ENCODE results near the gene CALN1. TPM values are rescaled to one million over a fixed set of nuclear protein-coding genes. Genes with fewer than 3 reads are reported as not detected.

CALN1 gene
- total RNA-seq, 1 experiment from 2014 or later, result not detected

DNA sequence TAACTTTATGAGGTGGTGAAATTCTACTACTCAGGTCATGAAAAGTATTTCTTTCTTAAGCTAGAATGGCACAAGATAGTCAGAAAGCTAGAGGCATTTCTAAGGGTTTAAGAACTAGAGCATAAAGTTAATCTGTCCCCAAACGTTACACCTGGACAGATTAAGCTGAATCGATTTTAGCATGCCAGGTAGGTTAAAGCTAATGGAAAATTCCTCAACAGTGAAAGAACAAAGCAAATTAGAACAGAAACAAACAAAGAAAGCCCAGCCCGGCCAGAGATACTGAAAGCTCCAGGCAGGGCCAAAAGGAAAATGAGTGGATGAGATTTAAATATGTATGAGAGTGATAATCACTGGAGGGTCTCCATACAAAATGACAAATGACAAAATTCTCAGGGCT, 293.8 kb downstream of the CALN1 start:
- no peaks in the 10 kb centered on the region for H3K27me3 ChIP-seq
- H3K4me3 ChIP-seq, result no peak overlapping the region
- H3K36me3 ChIP-seq, result no peaks in the 10 kb centered on the region
- no peaks in the 10 kb centered on the region for H3K9me3 ChIP-seq
- DNase-seq, result no peak

DNA sequence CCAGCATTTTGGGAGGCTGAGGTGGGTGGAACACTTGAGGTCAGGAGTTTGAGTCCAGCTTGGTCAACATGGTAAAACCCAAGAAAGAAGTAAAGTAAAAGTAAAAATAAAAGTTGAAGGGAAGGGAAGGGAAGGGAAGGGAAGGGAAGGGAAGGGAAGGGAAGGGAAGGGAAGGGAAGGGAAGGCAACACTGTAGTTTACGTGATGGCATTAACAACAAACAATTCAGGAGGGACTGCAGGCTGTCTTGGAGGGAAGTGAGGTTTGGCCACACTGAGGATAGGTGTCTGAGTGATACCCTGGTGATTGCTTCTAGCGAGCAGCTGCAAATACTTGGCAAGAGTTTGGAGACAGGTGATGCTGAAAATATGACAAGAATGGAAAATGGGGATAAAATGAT, 298.0 kb downstream of the CALN1 start:
- DNase-seq, result no peak
- H3K9me3 ChIP-seq, result no peaks in the 10 kb centered on the region

DNA sequence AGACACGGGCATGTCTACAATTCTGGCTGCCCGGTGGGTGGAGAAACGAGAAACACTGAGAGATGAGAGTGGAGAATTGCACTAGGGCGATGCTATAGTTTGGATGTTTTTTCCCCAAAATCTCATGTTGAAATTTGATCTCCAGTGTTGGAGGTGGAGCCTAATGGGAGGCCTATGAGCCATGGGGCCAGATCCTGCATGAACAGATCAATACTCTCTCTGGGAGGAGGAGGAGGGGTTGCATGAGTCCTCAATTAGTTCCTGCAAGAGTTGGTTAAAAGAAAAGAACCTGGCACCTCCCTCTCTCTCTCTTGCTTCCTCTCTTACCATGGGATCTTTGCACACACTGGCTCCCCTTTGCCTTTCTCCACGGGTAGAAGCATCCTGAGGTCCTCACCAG, 299.1 kb downstream of the CALN1 start:
- H3K36me3 ChIP-seq, result no peaks in the 10 kb centered on the region
- no peaks in the 10 kb centered on the region for H3K9me3 ChIP-seq
- H3K27me3 ChIP-seq, result no peaks in the 10 kb centered on the region
- DNase-seq, result no peak
- H3K4me3 ChIP-seq, result no peak overlapping the region

More for the DNA sequence above, 298.0 kb downstream of the CALN1 start:
- Histone ChIP-seq H3K27me3 (no peaks in the 10 kb centered on the region), H3K36me3 (no peaks in the 10 kb centered on the region), H3K4me3 (no peak overlapping the region)

DNA sequence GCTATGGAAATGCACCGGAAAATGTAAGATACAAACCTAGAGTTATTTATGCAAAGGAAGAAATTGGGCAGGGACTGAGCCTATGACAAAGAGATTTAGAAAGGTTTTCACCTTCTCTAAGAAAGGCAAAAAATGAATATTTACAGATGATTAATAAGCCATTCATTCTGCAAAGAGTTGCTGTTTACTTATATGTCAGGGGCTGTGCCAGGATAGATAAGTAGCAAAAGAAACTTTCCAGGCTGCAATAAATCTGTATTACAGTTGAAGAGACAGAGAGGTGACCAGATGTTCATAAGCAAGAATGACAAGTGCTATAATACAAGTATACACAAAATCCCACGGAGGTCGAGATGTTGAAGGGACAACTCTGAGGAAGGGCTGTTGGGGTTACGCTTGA, 299.6 kb downstream of the CALN1 start:
- Histone ChIP-seq H3K36me3 (no peaks in the 10 kb centered on the region), H3K27me3 (no peaks in the 10 kb centered on the region), H3K9me3 (no peaks in the 10 kb centered on the region), H3K4me3 (no peak overlapping the region)
- DNase-seq, result no peak

DNA sequence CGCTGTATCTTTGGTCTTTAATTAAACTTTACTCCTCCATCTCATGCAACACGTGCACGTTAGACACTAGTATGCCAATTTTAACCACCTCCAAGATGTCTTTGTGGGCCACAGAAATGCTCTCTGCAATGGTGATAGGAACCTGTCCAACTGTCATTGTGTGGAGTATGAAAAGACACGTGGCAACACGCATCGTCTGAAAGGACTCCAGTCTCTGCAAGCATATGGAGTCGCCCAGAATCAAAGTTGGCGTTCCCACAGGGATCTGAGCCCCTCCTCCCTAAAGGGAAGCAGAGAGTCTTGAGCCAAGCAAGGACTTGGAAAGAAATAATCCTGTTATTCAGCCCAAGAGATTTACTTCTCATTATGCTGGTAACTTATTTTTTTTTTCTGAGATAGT, 301.1 kb downstream of the CALN1 start:
- Histone ChIP-seq H3K4me3 (no peak overlapping the region), H3K36me3 (no peaks in the 10 kb centered on the region), H3K27me3 (no peaks in the 10 kb centered on the region), H3K9me3 (no peaks in the 10 kb centered on the region)
- DNase-seq, result no peak

DNA sequence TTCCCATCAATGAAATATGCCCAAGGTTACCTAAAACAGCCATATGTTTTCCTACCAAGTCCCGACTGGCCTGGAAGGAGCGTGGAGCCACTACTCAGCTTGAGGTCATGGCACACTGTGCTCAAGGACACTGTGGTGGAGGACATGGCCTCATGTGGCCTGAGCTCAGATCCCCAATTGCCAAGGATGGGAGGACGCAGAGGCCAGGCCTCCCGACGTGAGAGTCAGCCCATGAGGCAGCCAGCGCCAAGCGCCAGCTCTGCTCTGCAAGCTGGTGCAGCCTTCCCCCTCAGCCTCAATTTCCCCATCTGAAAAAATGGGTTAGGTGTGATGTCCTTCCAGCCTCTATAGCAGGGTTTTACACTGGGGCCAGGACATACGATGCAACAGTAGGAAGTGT, 302.6 kb downstream of the CALN1 start:
- Histone ChIP-seq H3K36me3 (no peaks in the 10 kb centered on the region), H3K9me3 (no peaks in the 10 kb centered on the region), H3K27me3 (no peaks in the 10 kb centered on the region), H3K4me3 (no peak overlapping the region)
- no peak for DNase-seq

DNA sequence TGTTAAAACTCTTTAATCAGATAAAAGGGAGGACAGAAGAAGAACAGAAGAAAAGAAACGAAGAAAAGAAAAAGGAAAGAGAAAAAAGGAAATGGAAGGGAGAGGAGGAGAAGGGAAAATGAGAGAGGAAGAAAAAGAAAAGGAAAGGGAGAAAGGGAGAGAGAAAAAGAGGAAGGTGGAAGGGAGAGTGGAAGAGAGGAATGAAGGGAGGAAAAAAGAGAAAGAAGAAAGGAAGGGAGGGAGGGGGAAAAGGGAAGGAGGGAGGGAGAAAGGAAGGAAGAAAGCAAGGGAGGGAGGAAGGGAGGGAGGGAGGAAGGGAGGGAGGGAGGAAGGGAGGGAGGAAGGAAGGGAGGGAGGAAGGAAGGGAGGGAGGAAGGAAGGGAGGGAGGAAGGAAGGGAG, 305.7 kb downstream of the CALN1 start:
- no peak overlapping the region for H3K4me3 ChIP-seq
- H3K27me3 ChIP-seq, result no peaks in the 10 kb centered on the region
- H3K36me3 ChIP-seq, result no peaks in the 10 kb centered on the region
- H3K9me3 ChIP-seq, result no peaks in the 10 kb centered on the region
- no peak for DNase-seq

DNA sequence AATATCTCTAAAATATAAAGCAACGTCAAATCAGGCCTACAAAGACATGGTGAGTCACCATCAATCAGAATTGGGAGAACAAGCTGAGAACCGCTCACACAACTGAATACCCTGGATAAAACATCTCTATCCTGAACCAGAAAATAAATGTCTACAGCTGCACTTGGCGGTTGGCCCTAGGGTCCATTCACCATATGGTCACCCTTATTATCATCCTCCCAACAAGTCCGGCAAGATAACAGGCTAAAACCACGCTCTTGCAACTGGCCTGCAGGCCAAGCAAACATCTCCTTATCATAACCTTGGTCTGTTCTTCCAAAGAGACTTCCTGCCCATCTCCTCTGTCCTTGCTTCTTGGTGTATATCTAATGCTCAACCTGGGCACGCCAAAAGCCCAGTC, 310.7 kb downstream of the CALN1 start:
- Histone ChIP-seq H3K4me3 (no peak overlapping the region), H3K9me3 (no peaks in the 10 kb centered on the region), H3K36me3 (no peaks in the 10 kb centered on the region), H3K27me3 (no peaks in the 10 kb centered on the region)
- no peak for DNase-seq

DNA sequence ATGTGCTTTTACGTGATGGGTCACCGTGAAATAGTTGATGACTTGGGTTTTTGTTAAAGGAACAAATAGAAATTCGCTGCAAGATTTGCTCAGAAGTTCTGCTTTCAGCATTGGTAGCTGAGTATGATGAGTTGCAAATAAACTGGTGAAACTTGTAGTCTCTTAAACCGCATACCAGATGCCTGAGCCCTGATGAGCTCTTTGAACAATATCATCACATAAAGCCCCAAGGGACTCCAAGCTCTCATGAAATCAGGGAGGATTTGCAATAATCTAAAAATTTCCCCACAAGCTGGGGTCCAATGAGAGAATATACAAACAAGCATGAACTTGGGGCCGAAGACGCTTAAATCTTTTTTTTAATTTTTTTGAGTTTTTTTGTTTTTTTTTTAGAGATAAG, 312.4 kb downstream of the CALN1 start:
- no peak for DNase-seq
- H3K27me3 ChIP-seq, result no peaks in the 10 kb centered on the region
- H3K4me3 ChIP-seq, result no peak overlapping the region
- no peaks in the 10 kb centered on the region for H3K36me3 ChIP-seq
- H3K9me3 ChIP-seq, result no peaks in the 10 kb centered on the region

DNA sequence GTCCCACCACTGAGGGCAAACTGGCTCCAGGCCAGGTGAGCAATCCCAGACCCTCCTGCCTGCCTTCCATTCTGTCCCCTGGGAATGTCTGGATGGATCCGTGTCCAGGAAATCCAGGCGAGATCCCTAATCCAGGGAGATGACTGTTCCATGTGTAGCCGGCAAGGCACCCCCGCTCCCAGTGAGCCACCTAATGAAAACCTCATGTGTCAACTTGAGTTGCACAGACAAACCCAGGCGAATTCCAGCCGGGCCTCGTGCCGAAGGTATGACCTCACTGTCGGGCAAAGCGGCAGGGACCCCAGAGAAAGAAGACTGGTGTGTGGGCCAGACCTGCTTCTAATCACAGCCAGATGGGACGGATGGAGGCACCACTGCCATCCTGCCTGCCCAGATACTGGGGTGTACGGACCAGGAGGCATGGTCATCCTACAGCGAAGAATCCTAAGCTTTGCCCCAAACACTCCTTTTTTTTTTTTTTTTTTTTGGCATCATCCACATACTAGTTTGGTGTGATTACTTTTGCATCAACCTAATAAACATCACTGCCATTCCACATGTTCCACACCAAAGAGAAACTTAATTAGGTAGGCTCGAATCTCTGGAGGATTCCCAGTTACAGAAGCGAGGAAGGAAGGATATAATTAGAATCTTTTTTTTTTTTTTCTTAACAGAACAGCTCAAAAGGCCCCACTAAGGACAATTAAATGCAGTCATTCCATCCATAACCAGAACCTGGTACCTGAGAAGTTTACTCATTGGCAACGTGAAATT, 313.1 kb downstream of the CALN1 start:
- no peaks in the 10 kb centered on the region for H3K9me3 ChIP-seq
- no peaks in the 10 kb centered on the region for H3K27me3 ChIP-seq
- DNase-seq, result peak; percentile 54
- H3K36me3 ChIP-seq, result no peaks in the 10 kb centered on the region
- no peak overlapping the region for H3K4me3 ChIP-seq

DNA sequence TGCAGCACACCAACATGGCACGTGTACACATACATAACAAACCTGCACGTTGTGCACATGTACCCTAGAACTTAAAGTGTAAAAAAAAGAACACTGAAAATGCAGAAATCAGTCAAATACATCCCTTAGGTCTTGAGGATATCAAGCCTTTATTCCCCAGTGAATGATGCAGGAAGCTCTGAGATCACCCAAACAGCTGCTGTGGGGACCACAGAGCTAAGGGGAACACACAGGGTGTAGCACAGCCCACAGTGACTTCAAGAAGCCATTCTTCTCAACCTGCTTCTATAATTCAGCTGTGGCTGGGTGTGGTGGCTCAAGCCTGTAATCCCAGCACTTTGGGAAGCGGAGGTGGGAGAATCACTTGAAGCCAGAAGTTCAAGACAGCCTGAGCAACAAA, 314.9 kb downstream of the CALN1 start:
- Histone ChIP-seq H3K36me3 (no peaks in the 10 kb centered on the region), H3K27me3 (no peaks in the 10 kb centered on the region), H3K9me3 (no peaks in the 10 kb centered on the region), H3K4me3 (no peak overlapping the region)
- no peak for DNase-seq

DNA sequence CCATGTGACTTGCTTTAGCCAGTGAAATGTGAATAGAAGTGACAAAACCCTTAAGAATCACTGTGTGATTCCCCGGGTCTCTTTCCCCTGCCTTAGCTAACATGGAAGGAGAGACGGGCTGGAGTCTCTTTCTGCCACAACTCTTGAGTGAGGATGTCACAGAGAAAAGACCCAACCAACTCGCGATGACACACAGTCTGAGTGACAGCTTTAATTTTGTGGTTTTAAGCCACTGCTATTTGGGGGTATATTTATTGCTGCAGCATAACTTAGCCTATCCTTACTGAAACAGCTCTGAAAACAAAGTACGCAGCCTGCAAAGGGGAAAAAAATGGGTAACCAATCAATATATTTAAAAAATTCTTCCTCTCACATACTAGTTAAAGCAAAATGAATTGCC, 319.4 kb downstream of the CALN1 start:
- H3K36me3 ChIP-seq, result no peaks in the 10 kb centered on the region
- no peaks in the 10 kb centered on the region for H3K9me3 ChIP-seq
- no peaks in the 10 kb centered on the region for H3K27me3 ChIP-seq

DNA sequence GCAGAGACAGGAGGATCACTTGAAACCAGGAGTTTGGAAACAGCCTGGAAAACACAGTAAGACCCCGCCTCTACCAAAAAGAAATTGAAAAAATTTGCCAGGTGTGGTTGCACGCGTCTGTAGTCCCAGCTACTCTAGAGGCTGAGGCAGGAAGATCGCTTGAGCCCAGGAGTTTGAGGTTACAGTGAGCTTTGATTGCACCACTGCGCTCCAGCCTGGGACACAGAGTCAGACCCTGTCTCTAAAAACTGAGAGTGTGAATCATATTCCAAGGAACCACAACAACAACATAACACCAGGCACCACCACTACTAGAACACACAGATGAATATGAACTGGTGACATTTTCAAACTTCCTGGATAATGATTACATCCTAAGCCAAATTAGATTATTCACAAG, 324.2 kb downstream of the CALN1 start:
- no peaks in the 10 kb centered on the region for H3K9me3 ChIP-seq
- H3K36me3 ChIP-seq, result no peaks in the 10 kb centered on the region
- no peak for DNase-seq
- H3K27me3 ChIP-seq, result no peaks in the 10 kb centered on the region
- no peak overlapping the region for H3K4me3 ChIP-seq

More for the DNA sequence above, 319.4 kb downstream of the CALN1 start:
- no peak overlapping the region for H3K4me3 ChIP-seq
- DNase-seq, result no peak

DNA sequence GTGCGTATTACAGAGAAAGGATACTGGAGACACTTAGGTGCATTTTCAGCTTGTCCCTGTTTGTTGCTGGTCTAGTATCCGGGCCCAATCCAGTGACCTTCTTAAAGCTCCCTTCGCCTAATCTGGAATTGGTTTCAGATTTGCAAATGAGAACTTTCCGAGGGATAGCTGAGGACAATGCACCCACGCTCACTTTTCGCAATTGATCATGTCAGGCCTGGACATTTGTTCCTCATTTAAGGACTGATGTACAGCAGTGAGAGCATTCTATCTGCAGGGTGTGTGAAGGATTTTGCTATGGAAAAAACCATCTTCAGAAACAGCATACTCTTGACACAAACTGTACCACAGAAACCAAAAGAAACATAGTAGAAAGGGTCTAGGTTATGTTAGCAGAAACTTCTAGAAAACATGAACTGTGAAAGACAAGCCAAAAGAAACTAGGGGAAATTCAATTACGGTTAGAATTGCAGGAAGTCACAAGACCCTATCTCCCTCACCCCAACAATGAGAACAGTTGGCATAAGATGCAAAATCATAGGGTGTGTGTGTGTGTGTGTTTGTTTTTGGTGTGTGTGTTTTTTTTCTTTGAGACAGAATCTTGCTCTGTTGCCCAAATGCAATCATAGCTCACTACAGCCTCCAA, 331.1 kb downstream of the CALN1 start:
- Histone ChIP-seq H3K36me3 (no peaks in the 10 kb centered on the region), H3K27me3 (no peaks in the 10 kb centered on the region), H3K4me3 (no peak overlapping the region), H3K9me3 (no peaks in the 10 kb centered on the region)
- no peak for DNase-seq

DNA sequence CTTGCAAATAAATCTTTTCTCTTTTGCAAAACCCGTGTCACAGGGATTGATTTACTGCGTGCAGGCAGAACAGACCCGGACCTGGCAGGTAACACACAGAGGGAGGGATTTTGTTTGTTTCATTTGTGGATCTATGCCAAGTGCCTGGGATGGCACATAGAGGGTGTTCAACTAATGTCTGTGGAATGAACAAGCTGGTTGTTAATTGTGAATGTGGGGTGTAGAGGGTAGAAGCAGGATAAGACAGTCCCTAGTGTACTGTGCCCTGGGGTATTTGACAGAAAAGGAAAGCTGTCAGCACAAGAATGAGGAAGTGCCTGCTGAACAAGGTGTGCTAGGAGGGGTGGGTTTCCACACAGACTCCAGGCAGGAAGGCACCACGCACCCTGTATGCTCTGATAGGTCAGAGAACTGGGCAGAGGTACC, 331.8 kb downstream of the CALN1 start:
- no peak for DNase-seq
- Histone ChIP-seq H3K9me3 (no peaks in the 10 kb centered on the region), H3K4me3 (no peak overlapping the region), H3K36me3 (no peaks in the 10 kb centered on the region), H3K27me3 (no peaks in the 10 kb centered on the region)

DNA sequence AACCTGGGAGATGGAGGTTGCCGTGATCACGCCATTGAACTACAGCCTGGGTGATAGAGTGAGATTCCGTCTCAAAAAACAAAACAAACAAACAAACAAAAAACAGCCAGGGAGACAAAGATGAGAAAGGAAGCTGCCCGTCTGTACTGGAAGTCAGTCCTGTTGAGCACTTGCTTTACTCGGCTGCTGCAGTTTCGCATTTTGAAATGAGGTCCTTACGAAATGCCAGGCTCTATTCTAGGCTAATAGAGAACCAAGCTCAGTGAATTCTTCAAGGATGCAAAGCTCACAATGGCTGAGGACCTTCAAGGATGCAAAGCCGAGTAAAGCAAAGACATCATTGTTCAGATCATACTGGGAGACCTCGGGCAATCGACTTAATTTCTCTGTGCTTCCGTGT, 333.3 kb downstream of the CALN1 start:
- H3K27me3 ChIP-seq, result no peaks in the 10 kb centered on the region
- H3K4me3 ChIP-seq, result no peak overlapping the region
- H3K9me3 ChIP-seq, result no peaks in the 10 kb centered on the region
- no peak for DNase-seq
- no peaks in the 10 kb centered on the region for H3K36me3 ChIP-seq

DNA sequence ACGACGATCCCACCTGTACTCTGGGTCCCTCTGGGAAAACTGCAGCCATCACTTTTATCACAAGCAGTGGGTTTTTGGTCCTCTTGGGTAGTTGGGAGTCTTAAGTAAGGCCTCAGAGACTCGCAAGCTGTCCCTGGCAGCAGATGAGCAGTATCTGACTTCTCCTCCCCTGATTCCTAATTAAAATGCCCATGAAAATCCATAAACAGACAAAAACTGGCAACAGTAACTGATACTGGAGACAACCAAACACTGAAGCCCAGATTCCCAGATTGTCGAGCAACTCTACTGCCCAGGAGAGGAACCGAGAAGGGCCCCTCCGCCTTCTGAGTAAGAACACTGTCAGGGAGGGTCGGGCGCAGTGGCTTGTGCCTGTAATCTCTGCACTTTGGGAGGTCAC, 333.8 kb downstream of the CALN1 start:
- no peak for DNase-seq
- H3K36me3 ChIP-seq, result no peaks in the 10 kb centered on the region
- no peaks in the 10 kb centered on the region for H3K27me3 ChIP-seq
- H3K9me3 ChIP-seq, result no peaks in the 10 kb centered on the region
- H3K4me3 ChIP-seq, result no peak overlapping the region

DNA sequence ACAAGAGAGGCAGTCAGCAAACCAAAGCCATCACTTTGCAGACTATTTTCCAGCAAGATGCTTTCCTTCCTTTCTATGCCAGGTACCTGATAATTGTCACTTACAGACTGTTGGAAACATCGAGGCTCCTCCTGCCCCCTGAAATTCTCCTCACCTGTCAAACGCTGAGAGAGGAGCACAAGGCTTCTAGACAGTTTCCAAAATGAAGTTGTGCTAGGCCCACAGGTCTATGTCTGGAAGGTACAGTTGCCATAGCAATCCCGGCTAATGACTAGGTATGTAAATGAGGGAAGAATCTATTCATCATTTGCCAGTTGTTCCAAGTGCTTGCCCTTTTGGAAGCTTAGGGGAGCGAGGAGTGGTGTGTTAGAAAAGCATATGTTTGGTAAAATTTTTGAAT, 334.4 kb downstream of the CALN1 start:
- H3K27me3 ChIP-seq, result no peaks in the 10 kb centered on the region

More for the DNA sequence above, 334.4 kb downstream of the CALN1 start:
- Histone ChIP-seq H3K4me3 (no peak overlapping the region), H3K9me3 (no peaks in the 10 kb centered on the region), H3K36me3 (no peaks in the 10 kb centered on the region)
- DNase-seq, result no peak

Data from MG63 (cell line).